ENCODE data around the gene GPT2.

The GPT2 gene

GRCh38 chr16:46923513-46924295 lies 39.5 kb downstream of the GPT2 start:
- CTCF ChIA-PET: interaction anchor here (1.0 to 7.6 kb wide), 3 partner anchors 70 to 250 kb away, joined by 4 to 96 read pairs (median 4); no protein-coding TSS in a partner anchor
- POLR2A ChIA-PET: no interaction called here
- no peak for DNase-seq (ENCODE audit: extremely low spot score)
- no peak for TF ChIP-seq CTCF (IDR thresholded peaks at IDR 0.05; ENCODE audit: control extremely low read depth, extremely low read depth, low read depth, missing control alignments)

- ChIA-PET POLR2A (no interaction called here), CTCF (interaction anchor here (0.7 to 1.3 kb wide), 3 partner anchors 24 to 251 kb away, joined by 4 read pairs; no protein-coding TSS in a partner anchor)
- TF ChIP-seq CTCF (IDR thresholded peaks at IDR 0.05; ENCODE audit: control extremely low read depth, extremely low read depth, low read depth, missing control alignments): no peak
- no peak for DNase-seq (ENCODE audit: extremely low spot score)
Observed at GRCh38 chr16:46924402-46924801, 40.2 kb downstream of the GPT2 start.

- CTCF ChIA-PET: interaction anchor here (0.8 to 6.1 kb wide), 8 partner anchors 7 to 252 kb away, joined by 3 to 78 read pairs (median 6); no protein-coding TSS in a partner anchor
- no peak for DNase-seq (ENCODE audit: extremely low spot score)
- no peak for TF ChIP-seq CTCF (IDR thresholded peaks at IDR 0.05; ENCODE audit: control extremely low read depth, extremely low read depth, low read depth, missing control alignments)
- POLR2A ChIA-PET: no interaction called here
Observed at GRCh38 chr16:46926470-46927225, 42.5 kb downstream of the GPT2 start.

- CTCF ChIA-PET: interaction anchor here (0.9 to 6.1 kb wide), 7 partner anchors 8 to 253 kb away, joined by 3 to 78 read pairs (median 6); no protein-coding TSS in a partner anchor
- POLR2A ChIA-PET: no interaction called here
- TF ChIP-seq CTCF (IDR thresholded peaks at IDR 0.05; ENCODE audit: control extremely low read depth, extremely low read depth, low read depth, missing control alignments): no peak
- no peak for DNase-seq (ENCODE audit: extremely low spot score)
Observed at GRCh38 chr16:46927273-46927672, 43.1 kb downstream of the GPT2 start.

- no peak for TF ChIP-seq CTCF (IDR thresholded peaks at IDR 0.05; ENCODE audit: control extremely low read depth, extremely low read depth, low read depth, missing control alignments)
- no peak for DNase-seq (ENCODE audit: extremely low spot score)
- ChIA-PET CTCF (interaction anchor here (0.6 to 6.1 kb wide), 12 partner anchors 10 to 269 kb away, joined by 3 to 78 read pairs (median 17); partner anchors contain the start of gene GPT2), POLR2A (interaction anchor here (0.6 kb wide), 1 partner anchor 28 kb away, joined by 3 read pairs; no protein-coding TSS in a partner anchor)
Observed at GRCh38 chr16:46928811-46929210, 44.6 kb downstream of the GPT2 start.
